ENCODE results near the gene R3HDM1.

- TF ChIP-seq EZH2 (IDR thresholded peaks at IDR 0.05; ENCODE audit: insufficient read depth, poor library complexity, severe bottlenecking) = no peak
- no peak for TF ChIP-seq EZH2phosphoT487 (IDR thresholded peaks at IDR 0.05; ENCODE audit: insufficient read depth, low read depth)
These were observed 36.8 kb upstream of the R3HDM1 start for GRCh38 chr2:135494503-135494902.

Measured in GM23248 (cell line).